Ovary (tissue), 3 donors: ENCODE results near the gene SDHAF1.

Experiments used
- EP300 ChIP-seq: sonication (generic); formaldehyde crosslinking; IDR thresholded peaks from one replicate; pipeline ENCODE4 v1.6.1; 2017; ENCODE audit warnings: antibody characterized with exemption
- POLR2A ChIP-seq: fragments of 450-650 bp; IDR thresholded peaks from one replicate; pipeline ENCODE4 v1.6.1; 2017; ENCODE audit warnings: antibody characterized with exemption, mild to moderate bottlenecking, moderate library complexity
- TF ChIP-seq, protein P1 (sequence below), 3 donors: fragments of 450-650 bp in 2 of 3; fragments of 200-600 bp in 1 of 3; IDR thresholded peaks; one replicate each; pipeline versions ENCODE4 v1.5.1 to v1.8.0; 2016 to 2022; ENCODE audit warnings: antibody characterized with exemption in 3 of 3, mild to moderate bottlenecking in 1 of 3
- donor health status: DM: no; HTN: no; CAD: no.

- TF ChIP-seq, protein P1, sequence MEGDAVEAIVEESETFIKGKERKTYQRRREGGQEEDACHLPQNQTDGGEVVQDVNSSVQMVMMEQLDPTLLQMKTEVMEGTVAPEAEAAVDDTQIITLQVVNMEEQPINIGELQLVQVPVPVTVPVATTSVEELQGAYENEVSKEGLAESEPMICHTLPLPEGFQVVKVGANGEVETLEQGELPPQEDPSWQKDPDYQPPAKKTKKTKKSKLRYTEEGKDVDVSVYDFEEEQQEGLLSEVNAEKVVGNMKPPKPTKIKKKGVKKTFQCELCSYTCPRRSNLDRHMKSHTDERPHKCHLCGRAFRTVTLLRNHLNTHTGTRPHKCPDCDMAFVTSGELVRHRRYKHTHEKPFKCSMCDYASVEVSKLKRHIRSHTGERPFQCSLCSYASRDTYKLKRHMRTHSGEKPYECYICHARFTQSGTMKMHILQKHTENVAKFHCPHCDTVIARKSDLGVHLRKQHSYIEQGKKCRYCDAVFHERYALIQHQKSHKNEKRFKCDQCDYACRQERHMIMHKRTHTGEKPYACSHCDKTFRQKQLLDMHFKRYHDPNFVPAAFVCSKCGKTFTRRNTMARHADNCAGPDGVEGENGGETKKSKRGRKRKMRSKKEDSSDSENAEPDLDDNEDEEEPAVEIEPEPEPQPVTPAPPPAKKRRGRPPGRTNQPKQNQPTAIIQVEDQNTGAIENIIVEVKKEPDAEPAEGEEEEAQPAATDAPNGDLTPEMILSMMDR (IDR thresholded peaks at IDR 0.05) = no peak
- TF ChIP-seq POLR2A (no peak), EP300 (no peak)
Measured at GRCh38 chr19:36031308-36031707, 36.3 kb downstream of the SDHAF1 start.
